ENCODE results near the gene WDFY1. TPM values are rescaled to one million over a fixed set of nuclear protein-coding genes. Genes with fewer than 3 reads are reported as not detected.

Gene WDFY1
- polyA plus RNA-seq, 1 donor, result 66.6 TPM

GRCh38 chr2:223860809-223861738 is 84.1 kb downstream of the WDFY1 start:
- DNase-seq, result no peak

GRCh38 chr2:223859070-223859469 is 86.1 kb downstream of the WDFY1 start:
- no peak for DNase-seq

GRCh38 chr2:223856584-223856983 is 88.6 kb downstream of the WDFY1 start:
- DNase-seq, result no peak

GRCh38 chr2:223856021-223856420 is 89.1 kb downstream of the WDFY1 start:
- no peak for DNase-seq

- no peak for DNase-seq
Measured at GRCh38 chr2:223855426-223855825, 89.7 kb downstream of the WDFY1 start.

- DNase-seq, result no peak
Measured at GRCh38 chr2:223854741-223855140, 90.4 kb downstream of the WDFY1 start.

GRCh38 chr2:223853425-223853837 is 91.7 kb downstream of the WDFY1 start:
- no peak for DNase-seq

GRCh38 chr2:223852281-223852795 is 92.8 kb downstream of the WDFY1 start:
- no peak for DNase-seq

GRCh38 chr2:223847410-223847809 is 97.7 kb downstream of the WDFY1 start:
- no peak for DNase-seq

- DNase-seq, result no peak
Measured at GRCh38 chr2:223846515-223846914, 98.6 kb downstream of the WDFY1 start.

- DNase-seq, result no peak
Measured at GRCh38 chr2:223841436-223842190, 103.5 kb downstream of the WDFY1 start.

GRCh38 chr2:223837287-223838061 is 107.7 kb downstream of the WDFY1 start, which contains the start of gene AP1S3:
Gene AP1S3, minus strand, starts transcription at chr2:223837582. Its CDS starts 132 bp downstream, at chr2:223837450.
- peak; percentile 63 for DNase-seq

GRCh38 chr2:223835701-223836532 is 109.2 kb downstream of the WDFY1 start:
- DNase-seq, result no peak

GRCh38 chr2:223834431-223834830 is 110.7 kb downstream of the WDFY1 start:
- DNase-seq, result no peak

GRCh38 chr2:223832241-223832903 is 112.8 kb downstream of the WDFY1 start:
- DNase-seq, result no peak

GRCh38 chr2:223829128-223829527 is 116.0 kb downstream of the WDFY1 start:
- no peak for DNase-seq

GRCh38 chr2:223828314-223828713 is 116.8 kb downstream of the WDFY1 start:
- no peak for DNase-seq

- DNase-seq, result no peak
Measured at GRCh38 chr2:223826995-223827394, 118.1 kb downstream of the WDFY1 start.
